HG02678 (cell line): Measurements from ENCODE around the gene DPP6.
"Not testable (repeated sequence)": the region's sequence is repeated elsewhere in the genome, so short reads cannot be mapped to it uniquely, and the experiment has no call there.

ENCODE experiments used
- ATAC-seq: cut with Tn5 transposase; IDR thresholded peaks from one replicate; pipeline ENCODE4 v1.9.1; 2021; ENCODE audit warnings: mild to moderate bottlenecking, moderate library complexity; ENCODE audit not compliant: unreplicated experiment

The DPP6 gene

GRCh38 chr7:154646126-154647013 is 594.2 kb downstream of the DPP6 start:
- no peak for ATAC-seq

- no peak for ATAC-seq
These were observed 595.4 kb downstream of the DPP6 start for GRCh38 chr7:154647625-154648024.

GRCh38 chr7:154649015-154649414 is 596.8 kb downstream of the DPP6 start:
- ATAC-seq = no peak

GRCh38 chr7:154649434-154649833 is 597.2 kb downstream of the DPP6 start:
- no peak for ATAC-seq

DNA sequence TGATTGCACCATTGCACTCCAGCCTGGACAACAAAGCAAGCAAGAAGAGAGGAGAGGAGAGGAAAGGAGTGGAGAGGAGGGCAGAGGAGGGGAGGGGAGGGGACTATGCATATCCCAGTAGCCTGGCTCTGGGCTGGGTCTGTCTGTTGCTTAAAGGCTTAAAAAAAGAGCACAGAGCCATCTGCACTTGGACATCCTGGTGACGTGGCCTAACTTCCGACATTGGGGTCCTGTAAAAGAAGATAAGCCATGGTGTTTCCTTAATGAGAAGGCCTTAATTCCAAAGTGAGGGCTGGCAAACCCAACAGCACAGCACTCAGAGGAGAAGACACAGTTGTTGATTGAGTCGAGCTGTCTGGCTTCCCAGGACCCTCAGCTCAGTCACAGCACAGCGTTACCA is 598.1 kb downstream of the DPP6 start:
- ATAC-seq = no peak

DNA sequence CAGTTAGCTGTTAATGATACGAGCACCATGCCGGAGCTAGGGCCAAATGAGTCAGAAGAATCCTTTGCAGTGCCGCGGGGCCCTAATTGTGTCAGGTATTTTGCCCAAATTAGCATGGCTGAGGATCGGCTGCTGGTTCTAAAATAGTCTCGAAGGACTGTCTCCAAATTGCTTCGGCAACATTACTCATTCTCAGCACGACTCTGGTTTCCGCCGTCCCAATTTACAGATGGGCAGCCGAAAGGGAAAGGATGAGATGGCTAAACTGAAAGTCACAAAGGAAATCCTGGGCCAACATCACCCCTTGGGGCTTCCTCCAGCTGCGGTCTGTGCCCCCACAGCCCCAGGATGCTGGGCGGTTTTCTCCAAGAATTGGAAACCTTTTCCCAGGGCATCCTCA is 599.3 kb downstream of the DPP6 start:
- ATAC-seq = no peak

- ATAC-seq = no peak
These were observed 600.4 kb downstream of the DPP6 start for GRCh38 chr7:154652564-154652963.

GRCh38 chr7:154653281-154653680 is 601.1 kb downstream of the DPP6 start:
- no peak for ATAC-seq

GRCh38 chr7:154656618-154657017 is 604.4 kb downstream of the DPP6 start:
- ATAC-seq = no peak

GRCh38 chr7:154666768-154667167 is 614.6 kb downstream of the DPP6 start:
- no peak for ATAC-seq

DNA sequence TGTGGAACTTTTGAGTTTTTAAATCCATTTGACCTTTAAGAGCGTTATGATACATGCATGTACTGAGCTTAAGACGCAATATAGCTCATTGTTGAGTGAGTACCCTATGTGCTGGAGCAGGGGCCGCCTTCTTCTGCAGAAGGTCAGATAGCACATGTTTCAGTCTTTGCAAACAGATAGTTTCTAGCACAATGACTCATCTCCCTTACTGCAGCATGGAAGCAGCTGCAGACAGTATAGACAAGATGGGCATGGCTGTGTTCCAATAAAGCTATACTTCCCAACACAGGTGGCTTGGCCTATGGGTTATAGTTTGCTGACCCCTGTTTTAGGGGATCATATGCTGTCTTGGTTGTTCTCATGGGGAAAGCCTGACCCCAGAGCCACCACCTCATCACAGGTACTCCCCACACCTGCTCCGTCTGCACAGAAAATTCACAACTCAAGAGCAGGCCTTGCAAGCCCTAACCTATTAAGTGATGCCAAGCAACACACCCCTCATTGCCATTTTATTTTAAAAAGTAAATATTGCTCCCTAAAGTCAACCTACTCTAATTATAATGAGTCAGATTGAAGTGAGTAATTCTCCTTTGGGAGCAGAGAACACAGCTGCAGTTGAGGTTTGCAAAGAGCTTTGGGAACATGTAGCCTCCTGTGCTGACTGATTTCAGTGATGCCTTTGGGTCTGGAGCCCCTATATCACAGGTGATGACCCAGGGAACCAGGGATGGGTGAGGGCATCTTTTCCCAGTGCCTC is 620.6 kb downstream of the DPP6 start:
- no peak for ATAC-seq

- ATAC-seq = no peak
These were observed 622.0 kb downstream of the DPP6 start for GRCh38 chr7:154674191-154674590.

GRCh38 chr7:154675560-154675959 is 623.4 kb downstream of the DPP6 start:
- no peak for ATAC-seq

DNA sequence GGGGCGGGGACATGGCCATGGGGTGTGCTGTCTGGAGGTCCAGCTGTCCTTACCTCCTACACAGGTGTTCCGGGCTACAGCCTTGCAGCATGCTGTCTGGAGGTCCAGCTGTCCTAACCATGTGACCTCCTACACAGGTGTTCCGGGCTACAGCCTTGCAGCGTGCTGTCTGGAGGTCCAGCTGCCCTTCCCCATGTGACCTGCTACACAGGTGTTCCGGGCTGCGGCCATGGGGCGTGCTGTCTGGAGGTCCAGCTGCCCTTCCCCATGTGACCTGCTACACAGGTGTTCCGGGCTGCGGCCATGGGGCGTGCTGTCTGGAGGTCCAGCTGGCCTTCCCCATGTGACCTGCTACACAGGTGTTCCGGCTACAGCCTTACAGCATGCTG is 623.8 kb downstream of the DPP6 start:
- not testable (repeated sequence) for ATAC-seq

DNA sequence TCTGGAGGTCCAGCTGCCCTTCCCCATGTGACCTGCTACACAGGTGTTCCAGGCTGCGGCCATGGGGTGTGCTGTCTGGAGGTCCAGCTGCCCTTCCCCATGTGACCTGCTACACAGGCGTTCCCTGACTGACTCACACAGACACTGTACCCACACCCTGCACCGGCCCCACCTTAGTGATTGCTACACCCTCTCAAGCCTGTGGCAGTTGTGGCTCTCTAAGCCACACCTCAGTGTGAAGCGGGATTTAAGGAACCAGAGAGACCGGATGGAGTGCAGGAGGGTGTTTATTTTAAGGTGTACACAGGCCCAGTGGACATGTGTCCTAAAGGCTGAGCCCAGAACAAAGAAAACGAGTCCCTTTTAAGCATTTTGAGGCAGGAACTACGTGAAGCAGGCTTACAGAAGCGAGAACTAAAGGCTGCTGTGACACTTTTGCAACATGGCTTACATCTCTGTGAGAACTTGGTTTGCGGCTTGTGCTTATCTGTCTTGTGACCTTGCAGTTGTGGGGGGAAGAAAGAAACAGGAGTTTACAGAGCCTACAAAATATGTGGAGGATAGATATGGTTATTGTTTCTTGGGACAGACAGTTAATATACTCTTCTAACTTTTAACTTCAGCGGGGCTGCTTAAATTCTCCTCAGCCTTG is 624.4 kb downstream of the DPP6 start:
- no peak for ATAC-seq

DNA sequence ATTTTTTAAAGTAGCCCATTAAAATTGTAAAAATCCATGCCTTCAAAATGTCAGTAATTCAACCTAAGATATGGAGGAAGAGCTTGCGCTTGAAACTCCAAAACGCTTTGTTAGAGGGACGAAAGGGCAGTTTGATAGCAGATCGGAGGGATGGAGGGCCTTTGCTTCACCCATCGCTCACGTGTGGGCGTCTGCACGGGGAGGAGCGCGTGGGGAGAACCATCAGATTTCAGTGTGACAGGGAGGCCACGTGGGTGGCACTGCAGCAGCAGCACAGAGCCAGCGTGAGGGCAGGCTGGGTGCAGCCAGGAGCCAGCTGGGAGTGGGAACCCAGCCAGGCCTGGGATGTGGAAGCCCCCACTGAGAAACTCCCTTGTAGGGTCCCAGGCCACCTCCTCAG is 625.3 kb downstream of the DPP6 start:
- no peak for ATAC-seq

DNA sequence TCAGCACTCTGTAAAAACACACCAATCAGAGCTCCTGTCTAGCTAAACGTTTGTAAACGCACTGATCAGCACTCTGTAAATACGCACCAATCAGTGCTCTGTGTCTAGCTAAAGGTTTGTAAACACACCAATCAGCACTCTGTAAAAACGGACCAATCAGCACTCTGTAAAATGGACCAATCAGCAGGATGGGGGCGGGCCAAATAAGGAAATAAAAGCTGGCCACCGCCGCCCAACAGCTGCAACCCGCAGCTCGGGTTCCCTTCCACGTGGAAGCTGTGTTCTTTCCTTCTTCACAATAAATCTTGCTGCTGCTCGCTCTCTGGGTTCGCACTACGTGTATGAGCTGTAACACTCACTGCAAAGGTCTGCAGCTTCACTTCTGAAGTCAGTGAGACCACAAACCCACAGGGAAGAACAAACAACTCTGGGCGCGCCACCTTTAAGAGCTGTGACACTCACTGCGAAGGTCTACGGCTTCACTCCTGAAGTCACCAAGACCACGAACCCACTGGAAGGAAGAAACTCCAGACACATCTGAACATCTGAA is 625.9 kb downstream of the DPP6 start:
- ATAC-seq = not testable (repeated sequence)

DNA sequence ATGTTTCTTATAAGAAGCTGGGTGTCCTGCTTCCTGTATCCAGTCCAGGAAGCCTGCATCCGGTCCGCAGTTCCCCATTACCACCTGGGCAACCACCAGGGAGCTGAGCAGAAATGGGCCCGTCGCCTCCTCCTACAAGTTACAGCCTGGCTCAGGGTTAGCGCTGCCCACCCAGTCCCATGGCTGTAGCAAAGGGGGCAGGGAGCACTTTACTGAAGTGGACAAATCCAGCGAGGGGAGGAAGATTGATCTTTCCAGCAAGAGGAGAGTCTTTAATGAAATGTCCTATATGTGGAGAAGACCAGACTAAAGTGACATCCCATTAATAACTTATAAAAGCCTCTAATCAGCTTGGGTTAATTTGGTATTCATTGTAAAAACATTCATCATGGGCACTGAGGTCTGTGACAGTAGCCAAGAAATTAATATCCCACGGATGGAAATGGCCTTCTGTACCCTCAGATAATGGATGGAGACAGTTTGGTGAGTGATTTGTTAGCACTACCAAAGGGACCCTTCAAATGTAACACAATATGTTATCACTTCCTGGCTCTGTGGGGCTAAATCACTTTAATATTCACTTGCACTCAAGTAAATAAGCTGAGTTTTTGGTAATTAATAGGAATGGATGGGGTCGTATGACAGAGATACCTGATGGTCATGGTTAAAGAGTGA is 627.3 kb downstream of the DPP6 start:
- ATAC-seq = no peak

GRCh38 chr7:154680894-154681659 is 628.9 kb downstream of the DPP6 start:
- ATAC-seq = no peak

- no peak for ATAC-seq
These were observed 629.8 kb downstream of the DPP6 start for GRCh38 chr7:154682003-154682402.
